GM12864 (cell line): ENCODE results near the gene RIC1.
A peak's percentile ranks its signal among the peaks of the same experiment; 100 is the strongest.

Experiments
- DNase-seq: peaks from one replicate; pipeline ENCODE4 v3.0.0-alpha.2; 2011; ENCODE audit warnings: low read depth
- H3K4me3 ChIP-seq: 2 replicates; pipeline ENCODE4 v1.5.1; 2011; ENCODE audit warnings: mild to moderate bottlenecking, low read depth, low read length, control low read depth
- CTCF ChIP-seq: IDR thresholded peaks from 2 replicates; pipeline ENCODE4 v1.5.1; 2011; ENCODE audit warnings: low read depth, mild to moderate bottlenecking, moderate library complexity, low read length, control low read depth, inconsistent platforms; ENCODE audit errors: missing control alignments

The RIC1 gene

GRCh38 chr9:5631026-5631425, 2.1 kb downstream of the RIC1 start:
- no peak for TF ChIP-seq CTCF
- DNase-seq: no peak
- H3K4me3 ChIP-seq: peak overlapping the region; percentile 52

DNA sequence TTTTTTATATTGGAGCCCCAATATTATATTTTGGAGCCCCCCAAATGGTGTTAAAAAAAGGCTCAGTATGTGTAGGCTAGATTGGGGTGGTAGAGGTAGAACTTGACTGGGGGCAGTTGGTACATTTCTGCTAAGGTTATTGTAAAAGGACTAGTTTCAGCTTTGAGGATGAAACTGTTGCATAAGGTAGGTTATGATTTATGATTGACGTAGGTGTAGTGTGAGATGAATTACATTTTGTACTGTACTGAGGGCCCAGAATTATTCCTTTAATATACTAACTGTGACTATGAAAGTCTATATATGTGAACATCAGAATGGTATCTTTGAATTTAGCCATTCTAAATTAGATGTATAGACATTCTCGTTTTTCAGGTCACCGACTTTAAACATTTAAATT, 3.6 kb downstream of the RIC1 start:
- no peak for DNase-seq
- no peak overlapping the region for H3K4me3 ChIP-seq
- TF ChIP-seq CTCF: no peak

DNA sequence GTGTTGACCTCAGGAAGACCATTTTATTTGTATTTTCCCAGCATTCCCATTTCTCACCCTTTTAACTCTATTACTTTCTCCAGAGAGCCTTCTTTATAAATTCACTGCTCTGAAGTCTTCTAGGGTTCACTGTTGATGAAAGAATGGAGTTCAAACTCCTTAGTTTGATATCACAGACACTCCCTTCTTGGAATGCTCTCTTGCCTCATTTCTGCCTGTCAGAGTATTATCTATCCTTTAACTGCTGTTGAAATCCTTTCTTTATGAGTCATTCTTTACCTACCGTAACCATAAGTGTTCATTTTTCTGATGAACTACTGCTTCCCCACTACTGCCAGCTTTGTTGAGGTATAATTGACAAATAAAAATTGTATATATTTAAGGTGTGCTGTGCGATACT, 4.3 kb downstream of the RIC1 start:
- no peak for DNase-seq
- no peak for TF ChIP-seq CTCF
- no peak overlapping the region for H3K4me3 ChIP-seq

GRCh38 chr9:5635390-5635789, 6.5 kb downstream of the RIC1 start:
- DNase-seq: no peak
- no peak for TF ChIP-seq CTCF
- no peak overlapping the region for H3K4me3 ChIP-seq

GRCh38 chr9:5639816-5640215, 10.9 kb downstream of the RIC1 start:
- TF ChIP-seq CTCF: no peak
- DNase-seq: no peak
- no peak overlapping the region for H3K4me3 ChIP-seq

DNA sequence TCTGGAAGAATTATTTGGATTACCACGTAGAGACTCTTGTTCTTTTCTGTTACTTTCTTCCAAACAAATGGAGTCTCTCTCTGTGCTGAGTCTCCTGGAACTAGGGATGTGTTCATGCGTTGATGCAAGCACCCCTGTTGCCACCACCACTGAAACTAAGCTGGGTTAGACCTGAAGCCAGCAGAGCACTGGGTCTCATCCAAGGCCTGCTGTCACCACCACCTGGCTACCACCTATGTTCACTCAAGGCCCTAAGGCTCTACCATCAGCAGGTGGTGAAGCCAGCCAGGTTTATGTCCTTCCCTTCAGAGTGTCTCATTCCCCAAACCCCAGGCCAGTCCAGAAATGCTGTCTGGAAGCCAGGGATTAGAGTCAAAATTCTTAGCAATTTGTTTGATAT, 13.3 kb downstream of the RIC1 start:
- TF ChIP-seq CTCF: no peak
- H3K4me3 ChIP-seq: no peak overlapping the region
- no peak for DNase-seq

DNA sequence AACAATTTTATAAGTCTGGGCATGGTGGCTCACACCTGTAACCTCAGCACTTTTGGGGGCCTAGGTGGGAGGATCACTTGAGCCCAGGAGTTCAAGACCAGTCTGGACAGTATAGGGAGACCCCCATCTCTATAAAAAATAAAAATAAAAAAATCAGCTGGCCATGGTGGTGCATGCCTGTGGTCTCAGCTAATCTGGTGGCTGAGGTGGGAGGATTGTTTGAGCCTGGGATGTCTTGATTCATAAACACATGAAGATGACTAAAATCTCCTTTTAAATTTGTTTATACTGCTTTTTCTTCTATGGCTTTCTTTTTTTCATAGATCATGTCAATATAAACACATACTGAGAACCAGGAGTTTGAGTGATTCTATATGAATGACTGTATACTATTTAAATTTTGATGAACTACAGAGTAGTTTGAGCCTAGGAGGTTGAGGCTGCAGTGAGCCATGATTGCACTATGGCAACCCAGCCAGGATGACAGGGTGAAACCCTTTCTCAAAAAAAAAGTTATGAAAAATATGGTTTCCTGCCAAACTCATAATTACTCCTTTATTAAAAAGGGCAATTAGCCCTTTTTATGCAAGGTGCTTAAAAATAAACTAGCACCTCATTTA, 14.2 kb downstream of the RIC1 start:
- TF ChIP-seq CTCF: no peak
- no peak overlapping the region for H3K4me3 ChIP-seq
- no peak for DNase-seq
